Measurements from ENCODE around the gene ZC3H18.

The ZC3H18 gene

GRCh38 chr16:88610909-88611812 lies 41.0 kb downstream of the ZC3H18 start:
- H3K9ac ChIP-seq (ENCODE audit: low read length): no peak overlapping the region
- no peaks in the 10 kb centered on the region for H3K9me3 ChIP-seq (ENCODE audit: control insufficient read depth, low read length)
- peaks cover 58% of the 10 kb centered on the region for H3K36me3 ChIP-seq (ENCODE audit: control insufficient read depth, insufficient read depth, low read length, severe bottlenecking)
- no peaks in the 10 kb centered on the region for H3K4me1 ChIP-seq (ENCODE audit: control insufficient read depth, insufficient read depth, low read length)
- H3K4me3 ChIP-seq (ENCODE audit: low read length): no peak overlapping the region
- no peaks in the 10 kb centered on the region for H3K27me3 ChIP-seq (replicated peaks; ENCODE audit: control insufficient read depth, insufficient read depth, low read length)
- DNase-seq (ENCODE audit: low read depth): no peak

GRCh38 chr16:88613293-88613692 lies 43.1 kb downstream of the ZC3H18 start:
- Histone ChIP-seq H3K9me3 (ENCODE audit: control insufficient read depth, low read length) (no peaks in the 10 kb centered on the region), H3K4me3 (ENCODE audit: low read length) (no peak overlapping the region), H3K27me3 (replicated peaks; ENCODE audit: control insufficient read depth, insufficient read depth, low read length) (no peaks in the 10 kb centered on the region), H3K4me1 (ENCODE audit: control insufficient read depth, insufficient read depth, low read length) (no peaks in the 10 kb centered on the region), H3K9ac (ENCODE audit: low read length) (no peak overlapping the region), H3K36me3 (ENCODE audit: control insufficient read depth, insufficient read depth, low read length, severe bottlenecking) (peaks cover 45% of the 10 kb centered on the region)
- no peak for DNase-seq (ENCODE audit: low read depth)

- no peak overlapping the region for H3K4me3 ChIP-seq (ENCODE audit: low read length)
- H3K27me3 ChIP-seq (replicated peaks; ENCODE audit: control insufficient read depth, insufficient read depth, low read length): no peaks in the 10 kb centered on the region
- peaks cover 42% of the 10 kb centered on the region for H3K36me3 ChIP-seq (ENCODE audit: control insufficient read depth, insufficient read depth, low read length, severe bottlenecking)
- DNase-seq (ENCODE audit: low read depth): peak; percentile 6
- H3K9ac ChIP-seq (ENCODE audit: low read length): no peak overlapping the region
- no peaks in the 10 kb centered on the region for H3K9me3 ChIP-seq (ENCODE audit: control insufficient read depth, low read length)
- H3K4me1 ChIP-seq (ENCODE audit: control insufficient read depth, insufficient read depth, low read length): no peaks in the 10 kb centered on the region
Measured at GRCh38 chr16:88613911-88614817, 44.0 kb downstream of the ZC3H18 start.

- no peak for DNase-seq (ENCODE audit: low read depth)
Measured at GRCh38 chr16:88614818-88615580, 44.8 kb downstream of the ZC3H18 start.

GRCh38 chr16:88616320-88616719 lies 46.1 kb downstream of the ZC3H18 start:
- Histone ChIP-seq H3K4me3 (ENCODE audit: low read length) (no peak overlapping the region), H3K27me3 (replicated peaks; ENCODE audit: control insufficient read depth, insufficient read depth, low read length) (no peaks in the 10 kb centered on the region), H3K36me3 (ENCODE audit: control insufficient read depth, insufficient read depth, low read length, severe bottlenecking) (peaks cover 22% of the 10 kb centered on the region), H3K9me3 (ENCODE audit: control insufficient read depth, low read length) (no peaks in the 10 kb centered on the region), H3K9ac (ENCODE audit: low read length) (no peak overlapping the region), H3K4me1 (ENCODE audit: control insufficient read depth, insufficient read depth, low read length) (no peaks in the 10 kb centered on the region)
- DNase-seq (ENCODE audit: low read depth): no peak

More at GRCh38 chr16:88614818-88615580, 44.8 kb downstream of the ZC3H18 start:
- H3K4me1 ChIP-seq (ENCODE audit: control insufficient read depth, insufficient read depth, low read length): no peaks in the 10 kb centered on the region
- peaks cover 35% of the 10 kb centered on the region for H3K36me3 ChIP-seq (ENCODE audit: control insufficient read depth, insufficient read depth, low read length, severe bottlenecking)
- H3K27me3 ChIP-seq (replicated peaks; ENCODE audit: control insufficient read depth, insufficient read depth, low read length): no peaks in the 10 kb centered on the region
- H3K4me3 ChIP-seq (ENCODE audit: low read length): no peak overlapping the region
- no peak overlapping the region for H3K9ac ChIP-seq (ENCODE audit: low read length)
- H3K9me3 ChIP-seq (ENCODE audit: control insufficient read depth, low read length): no peaks in the 10 kb centered on the region

GRCh38 chr16:88616736-88617135 lies 46.5 kb downstream of the ZC3H18 start:
- Histone ChIP-seq H3K4me3 (ENCODE audit: low read length) (no peak overlapping the region), H3K9ac (ENCODE audit: low read length) (no peak overlapping the region), H3K27me3 (replicated peaks; ENCODE audit: control insufficient read depth, insufficient read depth, low read length) (no peaks in the 10 kb centered on the region), H3K36me3 (ENCODE audit: control insufficient read depth, insufficient read depth, low read length, severe bottlenecking) (peaks cover 19% of the 10 kb centered on the region), H3K9me3 (ENCODE audit: control insufficient read depth, low read length) (no peaks in the 10 kb centered on the region), H3K4me1 (ENCODE audit: control insufficient read depth, insufficient read depth, low read length) (no peaks in the 10 kb centered on the region)
- no peak for DNase-seq (ENCODE audit: low read depth)

GRCh38 chr16:88617268-88618031 lies 47.2 kb downstream of the ZC3H18 start:
- H3K36me3 ChIP-seq (ENCODE audit: control insufficient read depth, insufficient read depth, low read length, severe bottlenecking): peaks cover 22% of the 10 kb centered on the region
- no peak for DNase-seq (ENCODE audit: low read depth)
- H3K4me1 ChIP-seq (ENCODE audit: control insufficient read depth, insufficient read depth, low read length): no peaks in the 10 kb centered on the region
- no peaks in the 10 kb centered on the region for H3K9me3 ChIP-seq (ENCODE audit: control insufficient read depth, low read length)
- H3K27me3 ChIP-seq (replicated peaks; ENCODE audit: control insufficient read depth, insufficient read depth, low read length): no peaks in the 10 kb centered on the region
- H3K4me3 ChIP-seq (ENCODE audit: low read length): no peak overlapping the region
- H3K9ac ChIP-seq (ENCODE audit: low read length): no peak overlapping the region

- peaks cover 27% of the 10 kb centered on the region for H3K36me3 ChIP-seq (ENCODE audit: control insufficient read depth, insufficient read depth, low read length, severe bottlenecking)
- no peaks in the 10 kb centered on the region for H3K4me1 ChIP-seq (ENCODE audit: control insufficient read depth, insufficient read depth, low read length)
- no peaks in the 10 kb centered on the region for H3K9me3 ChIP-seq (ENCODE audit: control insufficient read depth, low read length)
- H3K27me3 ChIP-seq (replicated peaks; ENCODE audit: control insufficient read depth, insufficient read depth, low read length): no peaks in the 10 kb centered on the region
- DNase-seq (ENCODE audit: low read depth): no peak
- no peak overlapping the region for H3K9ac ChIP-seq (ENCODE audit: low read length)
- no peak overlapping the region for H3K4me3 ChIP-seq (ENCODE audit: low read length)
Measured at GRCh38 chr16:88618182-88618955, 48.2 kb downstream of the ZC3H18 start.

GRCh38 chr16:88618956-88619667 lies 48.9 kb downstream of the ZC3H18 start:
- H3K9ac ChIP-seq (ENCODE audit: low read length): no peak overlapping the region
- H3K9me3 ChIP-seq (ENCODE audit: control insufficient read depth, low read length): no peaks in the 10 kb centered on the region
- H3K4me1 ChIP-seq (ENCODE audit: control insufficient read depth, insufficient read depth, low read length): no peaks in the 10 kb centered on the region
- peaks cover 35% of the 10 kb centered on the region for H3K36me3 ChIP-seq (ENCODE audit: control insufficient read depth, insufficient read depth, low read length, severe bottlenecking)
- no peak for DNase-seq (ENCODE audit: low read depth)
- no peaks in the 10 kb centered on the region for H3K27me3 ChIP-seq (replicated peaks; ENCODE audit: control insufficient read depth, insufficient read depth, low read length)
- H3K4me3 ChIP-seq (ENCODE audit: low read length): no peak overlapping the region

All from adipocyte (in vitro differentiated cells).